GM23248 (cell line): ENCODE data around the gene CAB39. TPM values are rescaled to one million over a fixed set of nuclear protein-coding genes. Genes with fewer than 3 reads are reported as not detected.

ENCODE experiments used
- DNase-seq: peaks from one replicate; pipeline ENCODE4 v3.0.0-alpha.2; 2015
- H2AFZ ChIP-seq: fragments of 200-600 bp; sonication (generic); 2 replicates; pipeline ENCODE4 v1.6.1; 2016; ENCODE audit warnings: antibody characterized with exemption
- H3F3A ChIP-seq: fragments of 200-600 bp; sonication (generic); 2 replicates; pipeline ENCODE4 v1.6.1; 2016; ENCODE audit warnings: mild to moderate bottlenecking, antibody characterized with exemption, mixed run types; ENCODE audit not compliant: insufficient read depth
- H3K27ac ChIP-seq: fragments of 200-600 bp; sonication (generic); 2 replicates; pipeline ENCODE4 v1.5.1; 2016; ENCODE audit warnings: mild to moderate bottlenecking
- H3K27me3 ChIP-seq: fragments of 200-600 bp; sonication (generic); replicated peaks from 2 replicates; pipeline ENCODE4 v1.6.1; 2016; ENCODE audit warnings: mild to moderate bottlenecking; ENCODE audit not compliant: insufficient read depth
- H3K36me3 ChIP-seq: fragments of 200-600 bp; sonication (generic); 2 replicates; pipeline ENCODE4 v1.6.1; 2016; ENCODE audit warnings: low read depth, mild to moderate bottlenecking
- H3K4me1 ChIP-seq: fragments of 200-600 bp; sonication (generic); 2 replicates; pipeline ENCODE4 v1.6.1; 2016; ENCODE audit warnings: mild to moderate bottlenecking; ENCODE audit not compliant: insufficient read depth
- H3K4me2 ChIP-seq: fragments of 200-600 bp; sonication (generic); one replicate; pipeline ENCODE4 v1.6.1; 2016; ENCODE audit warnings: mild to moderate bottlenecking; ENCODE audit not compliant: unreplicated experiment
- H3K4me3 ChIP-seq: fragments of 200-600 bp; sonication (generic); 2 replicates; pipeline ENCODE4 v1.5.1; 2016; ENCODE audit warnings: mild to moderate bottlenecking
- H3K79me2 ChIP-seq: fragments of 200-600 bp; sonication (generic); 2 replicates; pipeline ENCODE4 v1.6.1; 2016; ENCODE audit warnings: mild to moderate bottlenecking; ENCODE audit not compliant: insufficient read depth
- H3K9ac ChIP-seq: fragments of 200-600 bp; sonication (generic); 2 replicates; pipeline ENCODE4 v1.6.1; 2016; ENCODE audit warnings: mild to moderate bottlenecking
- H3K9me2 ChIP-seq: fragments of 200-600 bp; sonication (generic); 2 replicates; pipeline ENCODE4 v1.6.1; 2016; ENCODE audit warnings: mixed run types, mild to moderate bottlenecking, moderate library complexity; ENCODE audit not compliant: insufficient read depth
- H3K9me3 ChIP-seq: fragments of 200-600 bp; sonication (generic); one replicate; pipeline ENCODE4 v1.6.1; 2017; ENCODE audit warnings: low read depth
- H4K20me1 ChIP-seq: fragments of 200-600 bp; sonication (generic); 2 replicates; pipeline ENCODE4 v1.6.0; 2016; ENCODE audit not compliant: insufficient read depth
- EZH2 ChIP-seq: fragments of 200-600 bp; sonication (generic); IDR thresholded peaks from 2 replicates; pipeline ENCODE4 v1.6.1; 2018; ENCODE audit warnings: antibody characterized with exemption, mild to moderate bottlenecking; ENCODE audit not compliant: insufficient read depth, poor library complexity, severe bottlenecking
- EZH2phosphoT487 ChIP-seq: fragments of 200-600 bp; sonication (generic); IDR thresholded peaks from 2 replicates; pipeline ENCODE4 v1.6.1; 2018; ENCODE audit warnings: antibody characterized with exemption, moderate library complexity, mild to moderate bottlenecking, low read depth; ENCODE audit not compliant: insufficient read depth
- WGBS, 2 experiments: methylation state at CpG; one replicate each; pipeline ENCODE4 v1.1.6; 2015 to 2017; ENCODE audit warnings: low lambda C conversion rate in 2 of 2, low coverage in 1 of 2; ENCODE audit errors: missing lambda C conversion rate in 2 of 2; 5-methylcytosine and 5-hydroxymethylcytosine counted together
- in situ Hi-C: fragments of 300-500 bp; cut with MboI; formaldehyde crosslinking; loops from 2 replicates; pipeline ENCODE4 v1.15.0; 2020
- polyA plus RNA-seq: library from polyadenylated mRNA; unstranded; fragments of >200 nt; fragmentation: Nextera tagmentation; extraction: Ambion mirVana; gene quantifications from 2 replicates; pipeline ENCODE4 v1.2.1, GENCODE V29; 2016
- total RNA-seq: library from RNA; depleted of rRNA; stranded (reverse); fragments of >200 nt; shearing (Covaris generic); gene quantifications from 2 replicates; pipeline ENCODE4 v1.2.3, GENCODE V29; 2014

CAB39 gene
- total and polyA plus RNA-seq, 2 experiments from 2014 or later, result 22.7 to 52.1 TPM

DNA sequence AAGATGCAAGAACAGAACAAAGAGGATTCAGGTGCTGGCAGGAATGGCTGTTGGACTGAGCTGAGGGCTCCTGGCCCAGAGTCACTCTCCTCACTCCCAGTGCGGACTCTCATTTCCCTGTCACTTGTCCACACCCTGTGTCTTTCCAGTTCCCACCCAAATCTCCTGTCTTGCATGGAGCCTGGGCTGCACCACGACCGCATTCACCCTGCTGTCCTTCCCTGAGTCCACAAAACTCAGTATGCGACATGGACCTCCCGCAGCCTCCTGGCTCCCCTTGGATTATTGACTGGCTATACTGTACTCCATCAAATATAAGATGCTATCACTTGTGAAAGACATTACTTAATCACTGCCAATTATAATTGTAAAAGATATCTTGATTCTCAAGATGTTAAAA is 149.7 kb downstream of the CAB39 start:
- no peak overlapping the region for H3K4me2 ChIP-seq
- no peaks in the 10 kb centered on the region for H3K4me1 ChIP-seq
- no peak for TF ChIP-seq EZH2
- TF ChIP-seq EZH2phosphoT487, result no peak
- H2AFZ ChIP-seq, result no peak overlapping the region
- H3K27me3 ChIP-seq, result peaks cover 65% of the 10 kb centered on the region
- 0 out of 2 replicates have a peak, but pooled peaks cover 9% of the 10 kb centered on the region for H3F3A ChIP-seq
- no peak for DNase-seq
- no peaks in the 10 kb centered on the region for H4K20me1 ChIP-seq
- in situ Hi-C loops, result no loop called here
- H3K9ac ChIP-seq, result no peak overlapping the region
- no peak overlapping the region for H3K27ac ChIP-seq
- H3K9me2 ChIP-seq, result no peaks in the 10 kb centered on the region
- H3K79me2 ChIP-seq, result no peaks in the 10 kb centered on the region
- WGBS, 2 experiments, result 84 to 88% methylated on average over 5 of the region's 5 CpGs
- no peaks in the 10 kb centered on the region for H3K9me3 ChIP-seq
- no peak overlapping the region for H3K4me3 ChIP-seq
- no peaks in the 10 kb centered on the region for H3K36me3 ChIP-seq

GRCh38 chr2:230863031-230863430 is 150.4 kb downstream of the CAB39 start:
- Histone ChIP-seq H3K9me2 (no peaks in the 10 kb centered on the region), H3K9me3 (no peaks in the 10 kb centered on the region), H3K27me3 (peaks cover 58% of the 10 kb centered on the region), H3K9ac (no peak overlapping the region), H3K27ac (no peak overlapping the region), H3K36me3 (no peaks in the 10 kb centered on the region), H3K4me3 (no peak overlapping the region), H3F3A (0 out of 2 replicates have a peak, but pooled peaks cover 9% of the 10 kb centered on the region), H2AFZ (no peak overlapping the region), H4K20me1 (no peaks in the 10 kb centered on the region), H3K4me2 (no peak overlapping the region), H3K4me1 (no peaks in the 10 kb centered on the region), H3K79me2 (no peaks in the 10 kb centered on the region)
- WGBS, 2 experiments, result 49 to 53% methylated on average over 8 of the region's 8 CpGs
- in situ Hi-C loops, result no loop called here
- TF ChIP-seq EZH2 (no peak), EZH2phosphoT487 (no peak)
- DNase-seq, result no peak

GRCh38 chr2:230863442-230864121 is 150.9 kb downstream of the CAB39 start:
- Histone ChIP-seq H3K9me2 (no peaks in the 10 kb centered on the region), H3K9me3 (no peaks in the 10 kb centered on the region), H3K79me2 (no peaks in the 10 kb centered on the region), H3K4me3 (no peak overlapping the region), H3K4me1 (no peaks in the 10 kb centered on the region), H4K20me1 (no peaks in the 10 kb centered on the region), H3K4me2 (no peak overlapping the region), H3F3A (0 out of 2 replicates have a peak, but pooled peaks cover 9% of the 10 kb centered on the region), H3K27me3 (peaks cover 52% of the 10 kb centered on the region), H3K36me3 (no peaks in the 10 kb centered on the region), H3K27ac (no peak overlapping the region), H2AFZ (no peak overlapping the region), H3K9ac (no peak overlapping the region)
- in situ Hi-C loops, result no loop called here
- 38 to 39% methylated on average over 13 of the region's 13 CpGs for WGBS, 2 experiments
- no peak for DNase-seq
- no peak for TF ChIP-seq EZH2
- no peak for TF ChIP-seq EZH2phosphoT487

DNA sequence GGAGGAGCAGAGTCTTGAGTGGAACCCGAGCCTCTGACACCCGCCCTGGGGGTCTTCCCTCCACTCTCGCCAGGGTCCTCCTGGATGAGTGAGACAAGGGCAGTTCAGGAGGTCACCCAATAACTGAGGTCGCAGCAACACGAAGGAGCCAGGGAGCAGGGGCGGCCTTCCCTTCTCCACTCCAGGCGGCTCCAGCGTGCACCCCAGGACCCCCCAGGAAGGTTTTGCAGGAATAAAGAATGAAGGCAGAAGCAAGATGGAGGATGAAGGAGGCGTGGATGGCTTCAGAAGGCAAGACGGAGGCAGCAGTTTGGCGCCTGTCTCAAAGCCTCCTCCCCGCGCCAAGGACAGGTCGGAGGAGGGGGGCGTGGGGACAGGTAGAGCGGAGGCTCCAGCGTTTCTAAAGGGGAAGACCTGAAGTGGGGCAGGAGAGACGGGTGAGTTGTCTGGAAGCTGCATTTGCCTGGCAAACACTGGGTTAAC is 151.5 kb downstream of the CAB39 start:
- H3K36me3 ChIP-seq, result no peaks in the 10 kb centered on the region
- no peak for TF ChIP-seq EZH2
- no peak for TF ChIP-seq EZH2phosphoT487
- no peaks in the 10 kb centered on the region for H4K20me1 ChIP-seq
- in situ Hi-C loops, result no loop called here
- peaks cover 46% of the 10 kb centered on the region for H3K27me3 ChIP-seq
- H3K9me2 ChIP-seq, result no peaks in the 10 kb centered on the region
- no peaks in the 10 kb centered on the region for H3K9me3 ChIP-seq
- WGBS, 2 experiments, result 18 to 19% methylated on average over 18 of the region's 18 CpGs
- H3K9ac ChIP-seq, result no peak overlapping the region
- H3K4me3 ChIP-seq, result peak overlapping the region; percentile 72
- H2AFZ ChIP-seq, result peak overlapping the region; percentile 61
- DNase-seq, result no peak
- H3K4me2 ChIP-seq, result peak overlapping the region; percentile 77
- no peaks in the 10 kb centered on the region for H3K4me1 ChIP-seq
- no peaks in the 10 kb centered on the region for H3K79me2 ChIP-seq
- no peak overlapping the region for H3K27ac ChIP-seq
- 0 out of 2 replicates have a peak, but pooled peaks cover 9% of the 10 kb centered on the region for H3F3A ChIP-seq
